ENCODE measurements around the gene PIP5KL1.
"Not testable (repeated sequence)": the region's sequence is repeated elsewhere in the genome, so short reads cannot be mapped to it uniquely, and the experiment has no call there.

The PIP5KL1 gene

DNA sequence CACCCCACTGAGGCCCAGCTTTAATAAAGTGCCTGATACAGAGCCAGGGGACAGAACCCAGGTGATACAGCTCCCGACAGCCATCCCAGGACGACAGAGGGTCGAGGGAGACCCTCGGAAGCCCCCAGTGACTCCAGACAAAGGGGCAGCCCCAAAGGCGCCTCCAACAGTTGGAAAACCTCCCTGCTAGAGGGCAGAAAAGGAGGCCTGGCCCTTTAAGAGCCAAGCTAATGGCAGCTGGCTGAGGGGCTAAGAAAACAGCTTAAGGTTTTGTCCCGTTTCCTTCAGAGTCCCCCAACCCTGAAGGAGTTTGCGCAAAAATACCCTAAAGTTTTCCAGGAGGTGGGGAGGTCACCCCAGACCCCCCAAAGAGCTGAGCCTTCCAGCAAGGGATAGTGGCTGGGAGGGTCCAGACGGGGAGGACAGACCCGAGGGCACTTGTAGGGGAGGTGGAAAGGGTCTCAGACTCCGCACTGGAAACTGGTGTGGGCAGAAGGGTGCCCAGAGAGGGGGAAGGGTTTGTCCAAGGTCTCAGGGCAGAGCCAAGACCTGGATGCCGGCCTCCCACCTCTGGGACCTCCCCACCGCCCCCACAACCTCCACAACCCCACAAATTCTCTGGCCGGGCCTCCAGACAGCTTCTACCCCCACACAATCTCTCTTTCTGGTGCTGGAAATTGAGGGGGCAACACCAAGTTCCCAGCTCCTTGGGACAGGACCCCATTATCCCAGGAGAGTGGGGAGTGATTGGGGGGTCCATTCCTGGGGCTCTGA is 44.9 kb downstream of the PIP5KL1 start:
- DNase-seq: no peak

- DNase-seq: no peak
Observed at GRCh38 chr9:127884976-127885490, 45.5 kb downstream of the PIP5KL1 start.

GRCh38 chr9:127884427-127884911 is 46.1 kb downstream of the PIP5KL1 start:
- DNase-seq: no peak

GRCh38 chr9:127883959-127884358 is 46.6 kb downstream of the PIP5KL1 start:
- no peak for DNase-seq

- DNase-seq: not testable (repeated sequence)
Observed at GRCh38 chr9:127881715-127882114, 48.9 kb downstream of the PIP5KL1 start.

DNA sequence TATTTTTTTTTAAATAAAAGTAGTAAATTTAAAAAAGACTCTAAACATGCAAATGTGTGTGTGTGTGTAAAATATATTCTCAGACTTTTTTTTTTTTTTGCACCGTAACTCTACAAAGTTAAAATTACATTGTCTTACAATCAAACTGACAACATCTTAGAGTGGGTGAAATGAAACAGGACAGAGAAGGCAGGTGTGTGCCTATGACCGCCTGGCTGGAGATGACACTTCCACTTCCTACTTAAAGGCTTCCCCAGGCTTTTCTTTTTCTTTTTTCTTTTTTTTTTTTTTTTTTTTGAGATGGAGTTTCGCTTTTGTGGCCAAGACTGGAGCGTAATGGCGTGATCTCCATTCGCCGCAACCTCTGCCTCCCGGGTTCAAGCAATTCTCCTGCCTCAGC is 50.4 kb downstream of the PIP5KL1 start:
- DNase-seq: no peak

GRCh38 chr9:127878652-127879390 is 51.8 kb downstream of the PIP5KL1 start:
- no peak for DNase-seq

GRCh38 chr9:127878001-127878651 is 52.5 kb downstream of the PIP5KL1 start:
- no peak for DNase-seq

- no peak for DNase-seq
Observed at GRCh38 chr9:127877566-127877998, 53.0 kb downstream of the PIP5KL1 start, which contains the start of gene AK1. TSS of gene AK1 (minus strand) at chr9:127877675. CDS start at chr9:127874617, 3,058 bp downstream.

DNA sequence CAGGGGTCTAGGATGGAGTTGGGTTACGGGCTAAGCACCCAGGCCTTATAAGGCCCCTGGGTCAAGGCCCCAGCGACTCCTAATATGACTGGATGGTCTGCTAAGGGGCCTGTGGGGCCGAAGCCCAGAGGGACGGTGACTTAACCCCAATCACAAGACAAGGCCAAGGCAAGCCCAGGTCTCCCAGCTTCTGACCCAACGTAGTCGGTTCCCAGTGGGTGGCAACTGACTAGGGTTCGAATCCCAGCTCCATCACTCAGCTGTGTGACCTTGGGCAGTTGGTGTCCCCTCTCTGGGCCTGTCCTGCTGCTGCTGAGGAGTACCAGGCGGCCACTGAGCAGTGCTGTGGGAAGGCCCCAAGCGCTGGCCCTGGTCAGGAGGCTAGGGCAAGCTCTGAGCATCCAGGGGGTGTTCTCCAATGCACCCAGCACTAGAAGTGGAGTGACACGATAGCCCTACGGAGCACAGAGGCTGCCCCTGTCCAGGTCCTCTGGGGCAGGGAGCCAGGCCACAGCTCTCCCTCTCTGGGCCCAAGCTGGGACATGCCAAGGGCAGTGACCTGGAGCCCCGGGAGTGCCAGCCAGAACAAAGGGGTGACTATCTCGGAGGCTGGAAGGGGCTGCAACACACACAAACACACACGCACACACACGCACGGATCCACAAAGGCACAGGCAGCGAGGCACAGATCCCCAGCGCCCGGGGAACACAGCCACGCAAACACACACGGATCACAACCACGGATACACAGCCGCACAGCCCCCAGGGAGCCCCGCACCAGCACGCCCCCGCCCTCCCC is 53.6 kb downstream of the PIP5KL1 start:
- no peak for DNase-seq

- DNase-seq: no peak
Observed at GRCh38 chr9:127876026-127876763, 54.4 kb downstream of the PIP5KL1 start.

DNA sequence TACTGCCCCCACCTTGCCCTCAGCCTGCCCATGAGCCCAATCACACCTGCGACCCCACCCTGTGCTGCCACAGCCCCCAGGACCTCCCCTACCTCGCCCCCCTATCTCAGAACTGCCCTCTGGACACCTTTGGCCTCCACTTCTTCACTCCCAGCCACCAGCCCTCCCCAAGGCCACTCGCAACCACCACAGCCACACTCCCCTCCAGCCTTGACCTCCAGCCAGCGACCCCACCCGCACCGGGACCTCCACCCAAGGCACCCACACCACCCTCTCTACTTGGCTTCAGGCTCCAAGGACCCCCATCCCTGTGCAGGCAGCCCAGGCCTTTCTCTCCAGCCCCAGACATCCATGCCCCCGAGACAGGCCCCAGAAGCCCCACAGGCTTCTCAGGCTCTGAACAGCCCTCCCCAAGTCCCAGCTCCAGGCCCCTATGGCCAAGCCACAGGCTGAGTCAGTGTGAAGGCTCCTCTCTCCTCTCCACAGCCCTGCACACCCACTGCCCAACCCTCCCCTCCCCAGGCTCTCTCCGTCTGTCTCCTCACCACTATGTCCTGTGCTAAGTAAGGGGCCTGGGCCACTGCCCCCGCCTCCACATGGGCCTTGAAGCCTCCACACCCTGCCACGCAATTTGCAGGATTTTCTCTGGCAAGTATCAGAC is 55.1 kb downstream of the PIP5KL1 start:
- no peak for DNase-seq

DNA sequence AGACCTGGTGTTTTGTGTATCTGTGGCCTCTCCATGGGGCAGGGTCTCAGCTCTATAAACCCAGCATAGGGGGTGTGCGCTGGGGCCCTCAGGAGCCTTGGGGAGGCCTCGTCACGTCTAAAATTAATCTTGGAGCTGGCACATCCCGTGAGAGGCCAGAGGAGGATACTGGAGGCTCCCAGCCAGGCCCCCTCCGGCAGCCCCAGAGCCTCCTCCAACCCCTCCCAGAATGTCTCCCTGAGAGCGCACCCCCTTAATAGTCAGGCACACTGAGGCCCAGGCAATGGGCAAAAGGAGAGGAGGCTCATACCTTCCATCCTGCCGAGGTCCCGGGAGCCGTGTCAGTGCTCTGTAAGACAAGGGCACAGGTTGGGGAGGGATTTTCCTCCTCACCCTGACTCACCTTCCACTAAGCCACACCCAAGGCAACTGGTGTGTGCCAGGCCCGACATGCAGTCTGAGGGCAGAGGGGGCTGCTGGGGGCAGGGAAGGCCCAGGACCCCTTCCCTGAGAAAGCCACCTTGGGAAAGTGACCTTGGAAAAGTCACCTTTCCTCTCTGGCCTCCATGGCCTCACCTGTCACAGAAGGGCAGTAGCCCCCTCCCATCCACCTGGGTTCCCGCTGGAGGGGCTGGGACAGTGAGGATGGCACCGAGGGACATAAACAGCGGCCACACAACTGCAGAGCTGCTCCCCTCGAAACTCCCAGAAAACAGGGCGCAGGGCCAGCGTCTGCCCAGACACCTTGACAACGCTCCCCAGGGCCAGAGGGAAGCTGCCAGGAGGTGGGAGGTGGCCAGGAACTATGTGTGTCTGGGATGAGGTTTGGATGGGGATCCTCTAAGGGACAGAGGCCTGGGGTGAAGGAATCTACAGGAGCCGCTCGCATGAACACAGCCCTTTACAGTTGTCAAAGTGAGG is 56.0 kb downstream of the PIP5KL1 start:
- DNase-seq: no peak

GRCh38 chr9:127873886-127874285 is 56.7 kb downstream of the PIP5KL1 start:
- no peak for DNase-seq

DNA sequence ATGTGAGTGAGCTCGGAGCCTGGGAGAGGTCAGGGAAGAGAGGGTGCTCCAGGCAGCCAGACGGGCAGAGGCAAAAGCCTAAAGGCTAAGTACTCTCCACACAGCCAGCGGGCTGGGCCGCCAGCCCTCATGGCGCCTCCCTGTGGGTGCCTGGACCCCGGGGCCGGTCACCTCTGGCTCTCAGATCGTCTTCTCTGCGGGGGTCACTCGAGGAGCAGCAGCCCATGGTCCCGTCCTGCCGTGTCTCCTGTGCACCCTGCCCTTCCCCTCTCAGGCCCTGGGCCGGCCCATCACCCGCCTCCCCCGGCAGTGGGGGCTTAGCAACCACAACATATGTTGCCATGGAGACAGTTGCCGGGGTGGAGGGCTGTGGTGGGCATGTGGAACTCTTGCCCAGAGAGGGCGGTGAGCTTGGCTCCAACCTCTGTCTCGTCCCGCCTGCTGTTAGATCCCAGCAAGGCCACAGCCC is 57.3 kb downstream of the PIP5KL1 start:
- DNase-seq: no peak

- DNase-seq: no peak
Observed at GRCh38 chr9:127872369-127873222, 58.0 kb downstream of the PIP5KL1 start.

GRCh38 chr9:127871531-127871930 is 59.0 kb downstream of the PIP5KL1 start:
- no peak for DNase-seq

DNA sequence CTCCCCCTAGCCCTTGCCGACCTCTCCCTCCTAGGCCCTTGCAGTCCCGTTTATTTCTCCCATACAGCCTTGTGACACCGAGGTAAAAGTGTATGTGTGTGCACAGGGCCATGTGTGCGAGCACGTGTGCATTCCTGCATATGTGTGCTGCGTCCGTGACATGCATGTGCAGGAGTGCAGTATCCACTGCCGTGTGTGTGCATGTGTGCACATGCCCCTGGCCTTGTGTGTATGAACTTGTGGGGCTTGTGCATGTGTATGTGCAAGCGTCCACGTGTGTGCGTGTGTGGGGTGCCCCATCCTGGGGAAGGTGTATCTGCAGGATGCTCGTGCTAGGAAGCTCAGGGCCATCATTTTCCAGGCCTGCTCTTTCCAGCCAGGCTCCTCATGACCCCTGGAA is 59.7 kb downstream of the PIP5KL1 start:
- DNase-seq: no peak

All from CD4-positive, alpha-beta T cell treated with Interleukin-15 for 1 hour (primary cell).